Mesenchymal stem cell (in vitro differentiated cells and primary cell): ENCODE data around the gene MIA.

ENCODE experiments used
- DNase-seq: peaks from one replicate; pipeline ENCODE4 v3.0.0-alpha.2; 2013
- H2AFZ ChIP-seq: one replicate; pipeline ENCODE4 v1.6.1; 2013; ENCODE audit warnings: low read depth, mild to moderate bottlenecking, control low read depth, inconsistent platforms, low read length, moderate library complexity
- H2AK5ac ChIP-seq: 2 replicates; pipeline ENCODE4 v1.6.1; 2013; ENCODE audit warnings: low read length, moderate library complexity, mild to moderate bottlenecking, inconsistent platforms; ENCODE audit not compliant: severe bottlenecking
- H2BK120ac ChIP-seq: one replicate; pipeline ENCODE4 v1.6.1; 2013; ENCODE audit warnings: low read depth, mild to moderate bottlenecking, inconsistent platforms, low read length, moderate library complexity
- H2BK12ac ChIP-seq, 2 experiments: one replicate each; pipeline ENCODE4 v1.6.1; 2013; ENCODE audit warnings: inconsistent platforms in 2 of 2, low read length in 2 of 2, mild to moderate bottlenecking in 2 of 2, moderate library complexity in 2 of 2, control low read depth in 1 of 2
- H2BK15ac ChIP-seq: one replicate; pipeline ENCODE4 v1.6.1; 2013; ENCODE audit warnings: mild to moderate bottlenecking, low read depth, inconsistent platforms; ENCODE audit not compliant: poor library complexity, severe bottlenecking
- H2BK5ac ChIP-seq: 2 replicates; pipeline ENCODE4 v1.6.1; 2013; ENCODE audit warnings: low read depth, mild to moderate bottlenecking, low read length, control low read depth, inconsistent platforms; ENCODE audit not compliant: poor library complexity, severe bottlenecking
- H3K14ac ChIP-seq, 2 experiments: one replicate each; pipeline ENCODE4 v1.6.1; 2013; ENCODE audit warnings: inconsistent platforms in 2 of 2, low read length in 2 of 2, control low read depth in 1 of 2, mild to moderate bottlenecking in 1 of 2, moderate library complexity in 1 of 2
- H3K18ac ChIP-seq, 2 experiments: one replicate each; pipeline ENCODE4 v1.6.1; 2013; ENCODE audit warnings: inconsistent platforms in 2 of 2, low read length in 2 of 2, control low read depth in 1 of 2, low read depth in 1 of 2, mild to moderate bottlenecking in 1 of 2
- H3K23ac ChIP-seq, 2 experiments: one replicate each; pipeline ENCODE4 v1.6.1; 2013; ENCODE audit warnings: inconsistent platforms in 2 of 2, low read length in 2 of 2, mild to moderate bottlenecking in 2 of 2, moderate library complexity in 2 of 2, control low read depth in 1 of 2
- H3K27ac ChIP-seq: 2 replicates; pipeline ENCODE4 v1.5.1; 2013; ENCODE audit warnings: mild to moderate bottlenecking, moderate library complexity, low read length, control low read depth, inconsistent platforms; ENCODE audit not compliant: poor library complexity, severe bottlenecking
- H3K27me3 ChIP-seq, 2 experiments: 2 replicates each; pipeline versions ENCODE4 v1.6.1 to v1.7.0; 2013; ENCODE audit warnings: low read length in 2 of 2, mild to moderate bottlenecking in 2 of 2, moderate library complexity in 2 of 2, control low read depth in 1 of 2, inconsistent platforms in 1 of 2; ENCODE audit not compliant: control insufficient read depth in 1 of 2, insufficient read depth in 1 of 2
- H3K36me3 ChIP-seq, 2 experiments: 2 replicates each; pipeline versions ENCODE4 v1.6.1 to v1.7.0; 2013; ENCODE audit warnings: low read length in 2 of 2, control low read depth in 1 of 2, inconsistent platforms in 1 of 2, low read depth in 1 of 2, mild to moderate bottlenecking in 1 of 2; ENCODE audit not compliant: insufficient read depth in 2 of 2, control insufficient read depth in 1 of 2
- H3K4ac ChIP-seq, 2 experiments: one replicate each; pipeline ENCODE4 v1.6.1; 2013; ENCODE audit warnings: inconsistent platforms in 2 of 2, low read length in 2 of 2, mild to moderate bottlenecking in 2 of 2, moderate library complexity in 2 of 2, control low read depth in 1 of 2, low read depth in 1 of 2
- H3K4me1 ChIP-seq: 2 replicates; pipeline ENCODE4 v1.6.1; 2013; ENCODE audit warnings: low read depth, low read length, control low read depth; ENCODE audit not compliant: control insufficient read depth, insufficient read depth
- H3K4me2 ChIP-seq: 2 replicates; pipeline ENCODE4 v1.6.1; 2013; ENCODE audit warnings: low read length, mild to moderate bottlenecking, inconsistent platforms; ENCODE audit not compliant: poor library complexity, severe bottlenecking
- H3K4me3 ChIP-seq, 2 experiments: 2 replicates each; pipeline versions ENCODE4 v1.5.1 to v1.7.0; 2013; ENCODE audit warnings: low read length in 2 of 2, mild to moderate bottlenecking in 2 of 2, control low read depth in 1 of 2, low read depth in 1 of 2; ENCODE audit not compliant: insufficient read depth in 1 of 2
- H3K79me1 ChIP-seq: replicated peaks from 2 replicates; pipeline ENCODE4 v1.6.1; 2013; ENCODE audit warnings: mild to moderate bottlenecking, control low read depth, low read length, inconsistent platforms; ENCODE audit not compliant: poor library complexity, severe bottlenecking
- H3K9ac ChIP-seq: 2 replicates; pipeline ENCODE4 v1.7.0; 2013; ENCODE audit warnings: mild to moderate bottlenecking, low read length, moderate library complexity
- H3K9me3 ChIP-seq: 2 replicates; pipeline ENCODE4 v1.7.0; 2013; ENCODE audit warnings: mild to moderate bottlenecking, low read length; ENCODE audit not compliant: control insufficient read depth
- H4K8ac ChIP-seq: one replicate; pipeline ENCODE4 v1.6.1; 2013; ENCODE audit warnings: inconsistent platforms, mild to moderate bottlenecking, low read length, moderate library complexity
- H4K91ac ChIP-seq: one replicate; pipeline ENCODE4 v1.6.1; 2013; ENCODE audit warnings: mild to moderate bottlenecking, low read length, inconsistent platforms
- WGBS: methylation state at CpG from one replicate; pipeline ENCODE4 v1.1.7; 2013; ENCODE audit warnings: mixed read lengths; 5-methylcytosine and 5-hydroxymethylcytosine counted together

Gene MIA

DNA sequence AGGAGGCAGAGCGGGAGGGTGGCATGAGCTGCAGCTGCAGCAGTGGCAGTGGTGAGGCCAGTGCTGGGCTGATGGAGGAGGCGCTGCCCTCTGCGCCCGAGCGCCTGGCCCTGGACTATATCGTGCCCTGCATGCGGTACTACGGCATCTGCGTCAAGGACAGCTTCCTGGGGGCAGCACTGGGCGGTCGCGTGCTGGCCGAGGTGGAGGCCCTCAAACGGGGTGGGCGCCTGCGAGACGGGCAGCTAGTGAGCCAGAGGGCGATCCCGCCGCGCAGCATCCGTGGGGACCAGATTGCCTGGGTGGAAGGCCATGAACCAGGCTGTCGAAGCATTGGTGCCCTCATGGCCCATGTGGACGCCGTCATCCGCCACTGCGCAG, 25.7 kb downstream of the MIA start:
- peak overlapping the region in 1 of 2 experiments; percentile 14 for H3K14ac ChIP-seq
- H3K18ac ChIP-seq: no peak overlapping the region
- no peak overlapping the region for H2AFZ ChIP-seq
- H3K9ac ChIP-seq: peak overlapping the region; percentile 93
- H2BK12ac ChIP-seq: no peak overlapping the region
- H3K23ac ChIP-seq: peak overlapping the region in 1 of 2 experiments; percentile 48
- H2BK5ac ChIP-seq: no peak overlapping the region
- no peak overlapping the region for H2AK5ac ChIP-seq
- H3K9me3 ChIP-seq: no peaks in the 10 kb centered on the region
- H3K79me1 ChIP-seq: peaks cover 4% of the 10 kb centered on the region
- no peak overlapping the region for H4K8ac ChIP-seq
- H3K4me1 ChIP-seq: peaks cover 50% of the 10 kb centered on the region
- no peak overlapping the region for H3K27ac ChIP-seq
- H4K91ac ChIP-seq: no peak overlapping the region
- no peak overlapping the region for H2BK120ac ChIP-seq
- no peaks in the 10 kb centered on the region for H3K27me3 ChIP-seq
- peak overlapping the region in 1 of 2 experiments; percentile 83 for H3K4me3 ChIP-seq
- H3K4me2 ChIP-seq: peak overlapping the region; percentile 4
- DNase-seq: no peak
- no peak overlapping the region for H3K4ac ChIP-seq
- 95% methylated on average over 27 of the region's 27 CpGs for WGBS
- peaks cover 56 to 63% of the 10 kb centered on the region in 2 experiments for H3K36me3 ChIP-seq
- no peak overlapping the region for H2BK15ac ChIP-seq

DNA sequence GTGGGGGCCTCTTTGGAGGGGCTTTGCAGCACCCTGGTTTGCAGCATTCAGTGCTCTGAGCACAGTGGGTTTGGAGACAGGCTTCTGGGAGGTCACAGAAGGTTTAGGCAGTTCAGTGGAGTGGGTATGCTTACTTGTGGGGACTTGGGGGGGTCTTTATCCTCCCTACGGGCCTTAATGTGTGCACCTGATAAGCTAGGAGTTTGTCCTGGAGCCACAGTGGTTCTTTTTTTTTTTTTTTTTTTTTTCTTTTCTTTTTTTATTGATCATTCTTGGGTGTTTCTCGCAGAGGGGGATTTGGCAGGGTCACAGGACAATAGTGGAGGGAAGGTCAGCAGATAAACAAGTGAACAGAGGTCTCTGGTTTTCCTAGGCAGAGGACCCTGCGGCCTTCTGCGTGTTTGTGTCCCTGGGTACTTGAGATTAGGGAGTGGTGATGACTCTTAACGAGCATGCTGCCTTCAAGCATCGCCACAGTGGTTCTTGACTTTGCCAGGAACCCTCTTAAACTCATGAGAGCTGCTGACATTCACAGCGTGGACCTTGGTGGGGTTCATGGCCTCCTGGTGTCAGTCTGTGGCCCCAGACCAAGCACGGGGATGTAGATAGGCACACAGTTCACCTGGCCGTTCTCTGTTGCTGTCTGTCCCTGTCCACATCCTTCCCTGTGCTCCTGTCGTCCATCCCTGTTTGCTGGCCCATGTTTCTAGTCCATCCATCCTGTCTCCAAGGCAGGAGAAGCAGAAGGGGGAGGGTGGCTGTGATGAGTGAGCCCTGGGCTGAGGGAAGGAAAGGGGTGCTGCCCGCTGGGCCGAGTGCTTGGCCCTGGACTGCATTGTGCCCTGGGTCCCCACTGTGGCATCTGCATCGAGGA, 26.3 kb downstream of the MIA start:
- DNase-seq: no peak
- Histone ChIP-seq H2AK5ac (no peak overlapping the region), H2AFZ (no peak overlapping the region), H3K79me1 (peaks cover 2% of the 10 kb centered on the region), H3K36me3 (peaks cover 54 to 62% of the 10 kb centered on the region in 2 experiments), H3K27ac (no peak overlapping the region), H3K9me3 (no peaks in the 10 kb centered on the region), H3K4me1 (peaks cover 55% of the 10 kb centered on the region), H3K9ac (peak overlapping the region; percentile 56), H3K18ac (no peak overlapping the region), H3K4me3 (peak overlapping the region in 1 of 2 experiments; percentile 83), H2BK5ac (no peak overlapping the region), H2BK120ac (no peak overlapping the region), H3K23ac (peak overlapping the region in 1 of 2 experiments; percentile 48), H3K4ac (no peak overlapping the region), H3K27me3 (no peaks in the 10 kb centered on the region), H4K91ac (no peak overlapping the region), H2BK12ac (no peak overlapping the region), H4K8ac (no peak overlapping the region), H2BK15ac (no peak overlapping the region), H3K14ac (peak overlapping the region in 1 of 2 experiments; percentile 44), H3K4me2 (peak overlapping the region; percentile 15)
- WGBS: 71% methylated on average over 9 of the region's 13 CpGs

DNA sequence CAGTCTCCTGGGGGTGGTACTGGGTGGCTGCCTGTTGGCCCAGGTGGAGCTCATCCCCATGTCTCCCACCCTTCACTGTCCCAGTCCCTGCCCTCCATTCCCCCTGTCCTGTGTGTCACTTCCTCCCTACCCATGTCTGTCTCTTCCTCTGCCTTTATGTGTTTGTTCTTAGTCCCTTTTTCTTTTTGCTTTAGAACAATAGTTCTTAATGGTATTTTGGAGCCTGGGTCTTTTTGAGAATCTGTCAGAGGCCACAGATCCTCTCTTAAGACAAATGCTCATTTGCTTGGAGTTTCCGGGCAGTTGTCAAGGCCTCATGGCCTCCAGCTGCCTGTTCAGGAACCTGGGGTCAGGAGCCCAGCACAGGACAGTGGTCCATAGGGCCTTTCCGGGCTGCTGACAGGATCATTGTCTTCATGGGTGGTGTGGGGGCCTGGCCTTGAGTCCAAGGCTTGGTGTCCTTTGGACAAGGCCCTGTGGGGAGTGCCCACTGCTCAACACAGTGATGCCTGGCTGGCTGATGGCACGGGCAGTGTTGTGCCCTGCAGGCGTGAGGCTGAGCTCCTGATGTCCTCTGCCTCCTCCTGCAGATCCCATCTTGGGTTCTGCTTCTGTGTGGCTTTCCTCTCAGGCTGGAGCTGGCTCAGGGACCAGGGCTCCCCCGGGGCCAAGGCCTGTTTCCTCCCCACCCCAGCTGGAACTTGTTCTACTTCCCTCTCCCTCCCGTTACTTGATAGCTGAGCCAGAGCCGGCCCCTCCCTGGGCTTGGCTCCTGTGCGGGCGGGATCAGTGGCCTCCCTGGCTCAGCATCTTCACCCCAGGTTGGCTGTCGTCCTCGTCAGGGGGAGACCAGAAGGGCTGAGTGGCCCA, 27.2 kb downstream of the MIA start:
- Histone ChIP-seq H2BK5ac (no peak overlapping the region), H2BK15ac (no peak overlapping the region), H3K27me3 (no peaks in the 10 kb centered on the region), H4K8ac (no peak overlapping the region), H4K91ac (peak overlapping the region; percentile 55), H3K9ac (peak overlapping the region; percentile 56), H3K4me1 (peaks cover 60% of the 10 kb centered on the region), H2AK5ac (no peak overlapping the region), H3K79me1 (peaks cover 2% of the 10 kb centered on the region), H3K23ac (peak overlapping the region in 1 of 2 experiments; percentile 98), H3K18ac (peak overlapping the region in 1 of 2 experiments; percentile 71), H3K4me3 (peak overlapping the region in 1 of 2 experiments; percentile 83), H2BK120ac (no peak overlapping the region), H3K36me3 (peaks cover 58 to 65% of the 10 kb centered on the region in 2 experiments), H3K4ac (peak overlapping the region in 1 of 2 experiments; percentile 9), H3K9me3 (no peaks in the 10 kb centered on the region), H2BK12ac (no peak overlapping the region), H3K27ac (no peak overlapping the region), H3K14ac (peak overlapping the region in 1 of 2 experiments; percentile 50), H2AFZ (no peak overlapping the region), H3K4me2 (no peak overlapping the region)
- DNase-seq: no peak
- WGBS: 74% methylated on average over 11 of the region's 11 CpGs
